SK-N-SH (cell line): ENCODE measurements around the gene ELP1.

Source experiments
- EZH2phosphoT487 ChIP-seq: fragments of 200-600 bp; sonication (generic); IDR thresholded peaks from 2 replicates; pipeline ENCODE4 v1.6.1; 2017; ENCODE audit warnings: low read depth, mixed run types, mild to moderate bottlenecking, antibody characterized with exemption, moderate library complexity, borderline replicate concordance
- JUND ChIP-seq: IDR thresholded peaks from 2 replicates; pipeline ENCODE4 v1.4.0; 2012
- USF2 ChIP-seq: fragments of 150-350 bp; IDR thresholded peaks from 2 replicates; pipeline ENCODE4 v1.6.1; 2017; ENCODE audit warnings: antibody characterized with exemption, low read length, low read depth, borderline replicate concordance
- YY1 ChIP-seq: IDR thresholded peaks from 2 replicates; pipeline ENCODE4 v1.4.0; 2012; ENCODE audit warnings: low read depth, mild to moderate bottlenecking
- ZBTB33 ChIP-seq: IDR thresholded peaks from 2 replicates; pipeline ENCODE4 v1.4.0; 2012; ENCODE audit warnings: low read depth, borderline replicate concordance
- TF ChIP-seq, protein P1 (sequence below): fragments of 200-600 bp; sonication (generic); IDR thresholded peaks from 2 replicates; pipeline ENCODE4 v1.6.1; 2017; ENCODE audit warnings: antibody characterized with exemption, mild to moderate bottlenecking, moderate library complexity
- TF ChIP-seq, protein P2 (sequence below): IDR thresholded peaks from 2 replicates; pipeline ENCODE4 v1.6.1; 2012; ENCODE audit warnings: mild to moderate bottlenecking, low read depth, low read length, moderate library complexity
- TF ChIP-seq, protein P3 (sequence below): IDR thresholded peaks from 2 replicates; pipeline ENCODE4 v1.4.0; 2012; ENCODE audit warnings: low read depth, borderline replicate concordance

GRCh38 chr9:108860354-108860753 lies 73.6 kb downstream of the ELP1 start:
- TF ChIP-seq, protein P1, sequence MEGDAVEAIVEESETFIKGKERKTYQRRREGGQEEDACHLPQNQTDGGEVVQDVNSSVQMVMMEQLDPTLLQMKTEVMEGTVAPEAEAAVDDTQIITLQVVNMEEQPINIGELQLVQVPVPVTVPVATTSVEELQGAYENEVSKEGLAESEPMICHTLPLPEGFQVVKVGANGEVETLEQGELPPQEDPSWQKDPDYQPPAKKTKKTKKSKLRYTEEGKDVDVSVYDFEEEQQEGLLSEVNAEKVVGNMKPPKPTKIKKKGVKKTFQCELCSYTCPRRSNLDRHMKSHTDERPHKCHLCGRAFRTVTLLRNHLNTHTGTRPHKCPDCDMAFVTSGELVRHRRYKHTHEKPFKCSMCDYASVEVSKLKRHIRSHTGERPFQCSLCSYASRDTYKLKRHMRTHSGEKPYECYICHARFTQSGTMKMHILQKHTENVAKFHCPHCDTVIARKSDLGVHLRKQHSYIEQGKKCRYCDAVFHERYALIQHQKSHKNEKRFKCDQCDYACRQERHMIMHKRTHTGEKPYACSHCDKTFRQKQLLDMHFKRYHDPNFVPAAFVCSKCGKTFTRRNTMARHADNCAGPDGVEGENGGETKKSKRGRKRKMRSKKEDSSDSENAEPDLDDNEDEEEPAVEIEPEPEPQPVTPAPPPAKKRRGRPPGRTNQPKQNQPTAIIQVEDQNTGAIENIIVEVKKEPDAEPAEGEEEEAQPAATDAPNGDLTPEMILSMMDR = no peak
- TF ChIP-seq, protein P2, sequence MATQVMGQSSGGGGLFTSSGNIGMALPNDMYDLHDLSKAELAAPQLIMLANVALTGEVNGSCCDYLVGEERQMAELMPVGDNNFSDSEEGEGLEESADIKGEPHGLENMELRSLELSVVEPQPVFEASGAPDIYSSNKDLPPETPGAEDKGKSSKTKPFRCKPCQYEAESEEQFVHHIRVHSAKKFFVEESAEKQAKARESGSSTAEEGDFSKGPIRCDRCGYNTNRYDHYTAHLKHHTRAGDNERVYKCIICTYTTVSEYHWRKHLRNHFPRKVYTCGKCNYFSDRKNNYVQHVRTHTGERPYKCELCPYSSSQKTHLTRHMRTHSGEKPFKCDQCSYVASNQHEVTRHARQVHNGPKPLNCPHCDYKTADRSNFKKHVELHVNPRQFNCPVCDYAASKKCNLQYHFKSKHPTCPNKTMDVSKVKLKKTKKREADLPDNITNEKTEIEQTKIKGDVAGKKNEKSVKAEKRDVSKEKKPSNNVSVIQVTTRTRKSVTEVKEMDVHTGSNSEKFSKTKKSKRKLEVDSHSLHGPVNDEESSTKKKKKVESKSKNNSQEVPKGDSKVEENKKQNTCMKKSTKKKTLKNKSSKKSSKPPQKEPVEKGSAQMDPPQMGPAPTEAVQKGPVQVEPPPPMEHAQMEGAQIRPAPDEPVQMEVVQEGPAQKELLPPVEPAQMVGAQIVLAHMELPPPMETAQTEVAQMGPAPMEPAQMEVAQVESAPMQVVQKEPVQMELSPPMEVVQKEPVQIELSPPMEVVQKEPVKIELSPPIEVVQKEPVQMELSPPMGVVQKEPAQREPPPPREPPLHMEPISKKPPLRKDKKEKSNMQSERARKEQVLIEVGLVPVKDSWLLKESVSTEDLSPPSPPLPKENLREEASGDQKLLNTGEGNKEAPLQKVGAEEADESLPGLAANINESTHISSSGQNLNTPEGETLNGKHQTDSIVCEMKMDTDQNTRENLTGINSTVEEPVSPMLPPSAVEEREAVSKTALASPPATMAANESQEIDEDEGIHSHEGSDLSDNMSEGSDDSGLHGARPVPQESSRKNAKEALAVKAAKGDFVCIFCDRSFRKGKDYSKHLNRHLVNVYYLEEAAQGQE = no peak
- TF ChIP-seq JUND (no peak), ZBTB33 (no peak), USF2 (no peak), EZH2phosphoT487 (no peak), YY1 (no peak)
- TF ChIP-seq, protein P3, sequence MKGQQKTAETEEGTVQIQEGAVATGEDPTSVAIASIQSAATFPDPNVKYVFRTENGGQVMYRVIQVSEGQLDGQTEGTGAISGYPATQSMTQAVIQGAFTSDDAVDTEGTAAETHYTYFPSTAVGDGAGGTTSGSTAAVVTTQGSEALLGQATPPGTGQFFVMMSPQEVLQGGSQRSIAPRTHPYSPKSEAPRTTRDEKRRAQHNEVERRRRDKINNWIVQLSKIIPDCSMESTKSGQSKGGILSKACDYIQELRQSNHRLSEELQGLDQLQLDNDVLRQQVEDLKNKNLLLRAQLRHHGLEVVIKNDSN = no peak
